Measurements from ENCODE around the gene ZNF554. TPM values are rescaled to one million over a fixed set of nuclear protein-coding genes. Genes with fewer than 3 reads are reported as not detected.

Gene ZNF554
- polyA plus RNA-seq, 1 of the 3 experiments (the other 2 are of a cell fraction), result 1.7 TPM

GRCh38 chr19:2840794-2841791 is 21.4 kb downstream of the ZNF554 start, which contains the start of gene ZNF555 (continued):
- TF ChIP-seq REST (IDR thresholded peaks at IDR 0.05; ENCODE audit: low read depth, low read length) (no peak), MXI1 (IDR thresholded peaks at IDR 0.05; ENCODE audit: low read depth, low read length) (peak; percentile 51; the same call in 1 of the 2 replicates), TEAD4 (IDR thresholded peaks at IDR 0.05; ENCODE audit: borderline replicate concordance, insufficient read depth) (no peak), FOSL2 (IDR thresholded peaks at IDR 0.05; ENCODE audit: borderline replicate concordance, low read depth) (no peak), USF2 (IDR thresholded peaks at IDR 0.05; ENCODE audit: borderline replicate concordance, low read depth, low read length) (no peak), NRF1 (IDR thresholded peaks at IDR 0.05; ENCODE audit: low read depth, low read length) (no peak), NFIC (IDR thresholded peaks at IDR 0.05; ENCODE audit: borderline replicate concordance) (no peak), RAD21 (IDR thresholded peaks at IDR 0.05; ENCODE audit: low read length) (no peak), JUND (IDR thresholded peaks at IDR 0.05) (no peak), TAF1 (IDR thresholded peaks at IDR 0.05; ENCODE audit: borderline replicate concordance, low read depth, low read length) (peak; percentile 19; the same call in 1 of the 2 replicates), YY1 (IDR thresholded peaks at IDR 0.05; ENCODE audit: low read depth) (no peak)

- peaks cover 0 to 8% of the 10 kb centered on the region in 2 experiments for H3K36me3 ChIP-seq (replicated peaks in 1 of 2; ENCODE audit: control insufficient read depth in 1 of 2, insufficient read depth in 2 of 2, low read length in 1 of 2)
- H3K9me3 ChIP-seq, result 0 out of 2 replicates have a peak, but pooled peaks cover 1% of the 10 kb centered on the region
- H3K9me2 ChIP-seq, result no peaks in the 10 kb centered on the region
- no peaks in the 10 kb centered on the region for H3K27me3 ChIP-seq (ENCODE audit: insufficient read depth)
- peak overlapping the region; percentile 66 to 84 for H3K4me3 ChIP-seq (ENCODE audit: low read depth in 2 of 2, low read length in 1 of 2)
- H3K4me1 ChIP-seq (ENCODE audit: control insufficient read depth in 1 of 2, insufficient read depth in 2 of 2, low read depth in 1 of 2, low read length in 1 of 2), result peaks cover 0 to 5% of the 10 kb centered on the region in 2 experiments; a peak in 1 of 4 replicates
- ChIA-PET CTCF (interaction anchor here (0.5 to 1.5 kb wide), 9 partner anchors 8 to 543 kb away, joined by 3 to 13 read pairs (median 3); partner anchors contain the start of gene ZNF554), POLR2A (interaction anchor here (1.0 to 1.3 kb wide), 2 partner anchors 48 to 108 kb away, joined by 3 to 9 read pairs; no protein-coding TSS in a partner anchor)
- peak; percentile 65 for DNase-seq
- peaks cover 44% of the 10 kb centered on the region for H3K79me2 ChIP-seq (ENCODE audit: insufficient read depth)
- H2AFZ ChIP-seq (ENCODE audit: low read depth), result peak overlapping the region; percentile 35; the same call in 1 of the 2 replicates
- no peaks in the 10 kb centered on the region for H4K20me1 ChIP-seq (ENCODE audit: insufficient read depth)
- H3F3A ChIP-seq (replicated peaks; ENCODE audit: insufficient read depth), result peaks cover 5% of the 10 kb centered on the region
- H3K9ac ChIP-seq, result peak overlapping the region; percentile 75
- H3K4me2 ChIP-seq, result peak overlapping the region; percentile 99
- peak overlapping the region in 1 of 2 experiments; percentile 47; a peak in 1 of 4 replicates for H3K27ac ChIP-seq (ENCODE audit: low read depth in 2 of 2, low read length in 1 of 2)
- TF ChIP-seq YY1 (IDR thresholded peaks at IDR 0.05; ENCODE audit: low read depth) (no peak), RAD21 (IDR thresholded peaks at IDR 0.05; ENCODE audit: low read length) (no peak), RXRA (IDR thresholded peaks at IDR 0.05; ENCODE audit: borderline replicate concordance, low read depth) (no peak), FOSL2 (IDR thresholded peaks at IDR 0.05; ENCODE audit: borderline replicate concordance, low read depth) (no peak), RCOR1 (IDR thresholded peaks at IDR 0.05; ENCODE audit: low read length) (no peak), ZBTB33 (IDR thresholded peaks at IDR 0.05; ENCODE audit: borderline replicate concordance, low read depth) (no peak), ELF1 (IDR thresholded peaks at IDR 0.05) (no peak)
- 33% methylated on average over 18 of the region's 62 CpGs for WGBS (ENCODE audit: low lambda C conversion rate)
These were observed 22.3 kb downstream of the ZNF554 start for GRCh38 chr19:2841855-2842574.
